GM06990 (cell line): Measurements from ENCODE around the gene PATE3.

Experiments used
- DNase-seq: peaks from one replicate; pipeline ENCODE4 v3.0.0-alpha.2; 2011; ENCODE audit not compliant: insufficient read length; ENCODE audit errors: extremely low read depth
- H3K27me3 ChIP-seq: replicated peaks from 2 replicates; pipeline ENCODE4 v1.6.0; 2011; ENCODE audit warnings: low read length; ENCODE audit not compliant: control insufficient read depth, insufficient read depth
- H3K36me3 ChIP-seq: 2 replicates; pipeline ENCODE4 v1.5.1; 2011; ENCODE audit warnings: low read length; ENCODE audit not compliant: control insufficient read depth, insufficient read depth
- H3K4me3 ChIP-seq: replicated peaks from 2 replicates; pipeline ENCODE4 v1.5.1; 2011; ENCODE audit warnings: low read depth, mild to moderate bottlenecking, control low read depth, low read length
- TF ChIP-seq, protein P1 (sequence below): IDR thresholded peaks from 2 replicates; pipeline ENCODE4 v1.5.1; 2011; ENCODE audit warnings: low read length, control low read depth, mild to moderate bottlenecking, inconsistent platforms; ENCODE audit not compliant: insufficient read depth, poor library complexity, severe bottlenecking

PATE3 gene

DNA sequence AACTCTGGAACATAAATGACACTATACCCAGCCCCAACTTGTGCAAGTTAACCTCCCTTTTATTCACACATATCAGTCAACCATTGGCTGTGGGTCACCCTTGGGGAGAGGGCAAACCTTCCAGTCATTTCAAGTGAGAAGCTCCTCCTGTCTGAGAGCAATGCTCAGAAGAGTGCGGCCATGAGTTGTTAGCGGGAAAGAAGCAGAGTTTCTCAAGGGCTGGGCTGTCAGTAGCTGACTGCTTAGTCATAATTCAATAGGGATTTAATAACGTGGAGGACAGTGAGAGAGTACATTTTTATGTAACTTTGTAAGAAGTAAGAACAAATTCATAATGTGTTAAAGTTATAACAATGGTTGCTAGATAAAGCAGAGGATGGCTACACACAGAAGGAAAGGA, 14.4 kb upstream of the PATE3 start:
- Histone ChIP-seq H3K4me3 (no peak overlapping the region), H3K27me3 (no peaks in the 10 kb centered on the region; the same call in none of the 2 replicates), H3K36me3 (no peaks in the 10 kb centered on the region)
- TF ChIP-seq, protein P1, sequence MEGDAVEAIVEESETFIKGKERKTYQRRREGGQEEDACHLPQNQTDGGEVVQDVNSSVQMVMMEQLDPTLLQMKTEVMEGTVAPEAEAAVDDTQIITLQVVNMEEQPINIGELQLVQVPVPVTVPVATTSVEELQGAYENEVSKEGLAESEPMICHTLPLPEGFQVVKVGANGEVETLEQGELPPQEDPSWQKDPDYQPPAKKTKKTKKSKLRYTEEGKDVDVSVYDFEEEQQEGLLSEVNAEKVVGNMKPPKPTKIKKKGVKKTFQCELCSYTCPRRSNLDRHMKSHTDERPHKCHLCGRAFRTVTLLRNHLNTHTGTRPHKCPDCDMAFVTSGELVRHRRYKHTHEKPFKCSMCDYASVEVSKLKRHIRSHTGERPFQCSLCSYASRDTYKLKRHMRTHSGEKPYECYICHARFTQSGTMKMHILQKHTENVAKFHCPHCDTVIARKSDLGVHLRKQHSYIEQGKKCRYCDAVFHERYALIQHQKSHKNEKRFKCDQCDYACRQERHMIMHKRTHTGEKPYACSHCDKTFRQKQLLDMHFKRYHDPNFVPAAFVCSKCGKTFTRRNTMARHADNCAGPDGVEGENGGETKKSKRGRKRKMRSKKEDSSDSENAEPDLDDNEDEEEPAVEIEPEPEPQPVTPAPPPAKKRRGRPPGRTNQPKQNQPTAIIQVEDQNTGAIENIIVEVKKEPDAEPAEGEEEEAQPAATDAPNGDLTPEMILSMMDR, result no peak
- DNase-seq, result no peak

DNA sequence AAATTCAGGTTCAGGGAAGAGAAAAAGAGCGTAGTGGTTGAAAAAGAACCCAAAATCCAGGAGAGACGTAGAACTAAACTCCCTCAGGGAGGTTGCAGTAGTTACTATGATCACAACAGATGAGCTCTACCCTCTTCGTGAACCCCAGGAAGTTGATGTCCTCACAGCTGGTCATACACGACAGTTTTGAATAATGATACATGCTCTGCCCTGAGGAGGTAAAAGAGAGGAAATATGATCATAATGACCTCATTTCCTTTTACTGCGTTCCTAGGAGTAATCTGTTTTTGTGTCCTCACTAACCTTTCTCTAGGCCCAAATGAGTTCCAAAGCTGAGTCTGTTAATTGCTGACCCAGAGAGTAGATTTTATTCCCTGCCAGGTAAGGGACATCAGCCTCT, 10.6 kb upstream of the PATE3 start:
- Histone ChIP-seq H3K4me3 (no peak overlapping the region), H3K27me3 (no peaks in the 10 kb centered on the region; the same call in 1 of the 2 replicates), H3K36me3 (no peaks in the 10 kb centered on the region)
- TF ChIP-seq, protein P1, result no peak
- no peak for DNase-seq

DNA sequence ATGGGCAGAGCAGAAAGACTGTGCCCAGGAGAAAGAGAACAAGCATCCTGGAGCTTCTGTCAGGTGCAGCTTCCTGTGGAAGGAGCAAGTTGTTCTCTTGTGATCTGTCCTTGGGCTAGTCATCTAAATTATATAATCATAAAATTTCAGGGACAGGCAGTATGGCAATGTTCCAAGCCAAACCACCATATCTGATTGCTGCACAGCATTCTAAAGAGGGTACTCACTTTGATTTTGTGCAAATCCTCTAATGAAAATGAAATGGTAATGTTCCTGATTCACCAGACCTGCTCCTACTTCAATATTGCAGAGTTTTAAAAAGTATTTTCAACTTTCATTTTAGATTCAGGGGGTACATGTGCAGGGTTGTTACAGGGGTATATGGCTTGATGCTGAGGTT, 9.2 kb upstream of the PATE3 start, which contains the start of gene PATE2:
PATE2 (minus strand) TSS at position 101 of the 400 bp plus-strand sequence; CDS start at position 46, 55 bp downstream.
- TF ChIP-seq, protein P1, result no peak
- DNase-seq, result no peak
- H3K36me3 ChIP-seq, result no peaks in the 10 kb centered on the region
- H3K27me3 ChIP-seq, result no peaks in the 10 kb centered on the region; the same call in 1 of the 2 replicates
- no peak within 1 kb of the TSS for H3K4me3 ChIP-seq

DNA sequence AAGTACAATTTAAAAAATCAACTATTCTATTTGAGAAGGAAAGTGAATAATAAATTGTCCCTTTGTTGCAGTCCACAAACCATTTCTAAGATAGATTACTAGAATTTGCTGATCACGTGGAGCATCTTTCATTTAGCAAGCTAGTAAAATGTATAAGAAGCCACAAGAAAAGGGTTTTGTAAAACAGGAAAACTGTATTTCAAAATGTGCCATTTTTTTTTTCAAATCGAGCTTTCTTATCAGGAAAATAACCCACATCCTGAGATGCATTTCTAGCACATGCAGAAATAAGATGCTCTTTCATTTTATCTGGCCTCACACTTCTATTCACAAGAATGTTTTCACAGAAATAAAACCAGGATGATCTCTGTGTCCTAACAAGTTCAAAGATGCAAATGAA, 3.2 kb upstream of the PATE3 start:
- TF ChIP-seq, protein P1, result no peak
- H3K4me3 ChIP-seq, result no peak overlapping the region
- DNase-seq, result no peak
- H3K27me3 ChIP-seq, result no peaks in the 10 kb centered on the region
- no peaks in the 10 kb centered on the region for H3K36me3 ChIP-seq

DNA sequence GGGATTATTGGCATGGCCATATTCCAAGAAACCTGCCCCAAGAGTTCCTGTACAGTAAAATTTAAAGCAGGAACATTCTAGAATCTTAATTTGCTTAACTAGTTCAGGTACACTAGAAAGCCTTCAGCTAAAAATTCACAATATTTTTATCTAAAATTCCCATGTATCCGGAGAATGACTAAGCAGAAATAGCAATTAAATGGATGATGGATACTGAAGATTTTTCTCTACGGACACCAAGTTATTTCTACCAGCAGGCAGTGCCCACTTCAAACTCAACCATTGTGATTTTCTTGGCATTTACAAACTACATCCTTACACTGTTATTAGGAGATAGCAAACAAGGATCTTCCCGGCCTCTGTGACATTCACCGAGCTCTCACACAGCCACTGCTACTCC, 2.9 kb downstream of the PATE3 start:
- DNase-seq, result no peak
- H3K4me3 ChIP-seq, result no peak overlapping the region
- no peaks in the 10 kb centered on the region for H3K36me3 ChIP-seq
- TF ChIP-seq, protein P1, result no peak
- no peaks in the 10 kb centered on the region for H3K27me3 ChIP-seq

DNA sequence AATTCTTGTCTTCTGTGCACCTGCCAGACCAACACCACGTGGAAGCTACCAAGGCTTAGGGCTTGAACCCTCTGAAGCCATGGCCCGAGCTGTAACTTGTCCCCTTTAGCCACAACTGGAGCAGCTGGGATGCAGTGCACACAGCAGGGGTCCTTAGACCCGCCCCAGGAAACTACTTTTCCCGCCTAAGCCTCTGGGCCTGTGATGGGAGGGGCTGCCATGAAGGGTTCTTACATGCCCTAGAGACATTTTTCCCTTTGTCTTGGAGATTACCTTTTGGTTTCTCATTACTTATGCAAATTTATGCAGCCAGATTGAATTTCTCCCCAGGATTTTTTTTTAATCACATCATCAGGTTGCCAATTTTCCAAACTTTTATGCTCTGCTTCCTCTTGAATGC, 9.7 kb downstream of the PATE3 start:
- no peak for DNase-seq
- no peaks in the 10 kb centered on the region for H3K27me3 ChIP-seq
- no peak overlapping the region for H3K4me3 ChIP-seq
- TF ChIP-seq, protein P1, result no peak
- no peaks in the 10 kb centered on the region for H3K36me3 ChIP-seq
